NCI-H748 (cell line): ENCODE data around the gene LDLR.

Source experiments
- DNase-seq: peaks from one replicate; lab custom pipeline; 2025; ENCODE audit not compliant: unreplicated experiment; lab: John Stamatoyannopoulos, UW

The LDLR gene

DNA sequence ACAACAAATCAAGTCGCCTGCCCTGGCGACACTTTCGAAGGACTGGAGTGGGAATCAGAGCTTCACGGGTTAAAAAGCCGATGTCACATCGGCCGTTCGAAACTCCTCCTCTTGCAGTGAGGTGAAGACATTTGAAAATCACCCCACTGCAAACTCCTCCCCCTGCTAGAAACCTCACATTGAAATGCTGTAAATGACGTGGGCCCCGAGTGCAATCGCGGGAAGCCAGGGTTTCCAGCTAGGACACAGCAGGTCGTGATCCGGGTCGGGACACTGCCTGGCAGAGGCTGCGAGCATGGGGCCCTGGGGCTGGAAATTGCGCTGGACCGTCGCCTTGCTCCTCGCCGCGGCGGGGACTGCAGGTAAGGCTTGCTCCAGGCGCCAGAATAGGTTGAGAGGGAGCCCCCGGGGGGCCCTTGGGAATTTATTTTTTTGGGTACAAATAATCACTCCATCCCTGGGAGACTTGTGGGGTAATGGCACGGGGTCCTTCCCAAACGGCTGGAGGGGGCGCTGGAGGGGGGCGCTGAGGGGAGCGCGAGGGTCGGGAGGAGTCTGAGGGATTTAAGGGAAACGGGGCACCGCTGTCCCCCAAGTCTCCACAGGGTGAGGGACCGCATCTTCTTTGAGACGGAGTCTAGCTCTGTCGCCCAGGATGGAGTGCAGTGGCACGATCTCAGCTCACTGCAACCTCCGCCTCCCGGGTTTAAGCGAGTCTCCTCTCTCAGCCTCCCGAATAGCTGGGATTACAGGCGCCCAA lies at the start of gene LDLR:
Gene LDLR, plus strand, starts transcription at position 210 of the 760 bp plus-strand sequence. Its CDS starts 86 bp downstream, at position 296.
- DNase-seq, result peak; percentile 92

DNA sequence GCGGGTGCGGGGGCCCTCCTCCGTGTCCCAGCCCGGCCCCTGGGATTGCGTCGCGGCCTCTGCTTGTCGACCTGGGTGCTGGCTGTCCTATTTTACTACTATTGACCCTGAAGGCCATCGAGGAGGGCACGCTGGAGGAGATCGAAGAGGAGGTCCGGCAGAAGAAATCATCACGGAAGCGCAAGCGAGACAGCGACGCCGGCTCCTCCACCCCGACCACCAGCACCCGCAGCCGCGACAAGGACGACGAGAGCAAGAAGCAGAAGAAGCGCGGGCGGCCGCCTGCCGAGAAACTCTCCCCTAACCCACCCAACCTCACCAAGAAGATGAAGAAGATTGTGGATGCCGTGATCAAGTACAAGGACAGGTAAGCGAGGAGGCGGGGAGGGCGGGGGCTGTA lies 48.1 kb upstream of the LDLR start:
- no peak for DNase-seq

DNA sequence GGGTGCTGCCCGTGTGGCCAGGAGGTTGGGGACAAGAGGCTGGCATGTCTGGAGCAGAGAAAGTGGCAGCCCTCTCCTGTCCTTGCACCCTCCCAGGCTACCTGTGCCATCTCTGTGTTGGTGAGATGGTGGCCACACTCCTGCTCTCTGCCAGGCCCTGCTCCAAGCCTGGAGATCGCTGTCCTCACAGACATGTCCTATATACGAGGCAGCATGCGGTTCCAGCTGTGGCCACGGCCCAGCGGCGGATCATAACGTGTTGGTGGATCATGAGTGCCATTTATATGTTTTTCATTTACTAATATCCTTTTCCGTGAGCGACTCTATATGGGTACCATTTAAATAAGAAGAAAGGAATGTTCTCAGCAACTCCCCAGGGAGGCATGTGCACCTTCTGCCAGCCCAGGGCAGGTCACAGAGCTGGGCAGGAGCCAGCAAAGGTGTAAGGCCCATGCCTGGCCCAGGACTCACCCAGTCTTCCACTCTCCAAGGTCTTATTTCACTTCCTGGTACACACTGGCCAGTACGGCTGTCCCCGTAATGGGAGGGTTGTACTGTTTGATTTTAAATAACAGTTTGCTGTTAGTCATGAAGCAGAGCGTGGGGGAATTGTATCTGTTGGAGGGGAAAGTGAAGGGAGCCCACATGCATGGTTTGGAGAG lies 47.2 kb upstream of the LDLR start:
- no peak for DNase-seq

DNA sequence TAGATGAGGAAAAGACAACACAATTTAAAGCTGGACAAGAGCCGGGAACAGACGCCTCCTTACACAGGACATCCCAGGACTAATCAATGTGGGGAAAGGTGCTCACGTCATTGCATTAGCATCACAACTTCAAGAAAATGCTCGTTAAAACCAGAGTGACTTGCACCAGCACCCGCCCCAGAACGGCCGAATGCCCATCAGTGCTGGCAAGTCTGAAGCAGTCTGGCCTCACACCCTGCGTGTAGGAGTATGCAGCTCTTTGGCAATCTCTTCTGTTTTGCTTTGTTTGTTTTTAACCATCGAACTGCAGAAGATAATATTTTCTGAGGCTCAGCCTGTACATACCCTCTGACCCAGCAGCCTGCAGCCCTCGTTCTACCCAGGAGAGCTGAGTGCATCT lies 44.8 kb upstream of the LDLR start:
- DNase-seq, result no peak

DNA sequence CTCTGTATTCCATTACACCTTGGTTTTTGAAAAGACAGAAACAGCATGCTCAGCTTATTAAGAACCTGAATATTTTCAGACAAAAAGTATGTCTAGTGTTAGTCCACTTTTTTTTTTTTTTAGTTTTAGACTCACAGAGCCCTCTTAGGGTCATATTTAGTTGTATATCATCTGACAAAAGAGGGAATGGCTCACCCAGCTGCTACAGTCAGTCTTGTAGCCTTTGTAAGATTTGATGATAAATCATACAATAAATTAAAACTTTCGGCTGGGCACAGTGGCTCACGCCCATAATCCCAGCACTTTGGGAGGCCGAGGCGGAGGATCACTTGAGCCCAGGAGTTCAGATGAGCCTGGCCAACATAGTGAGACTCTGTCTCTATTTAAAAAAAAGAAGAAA lies 43.7 kb upstream of the LDLR start:
- DNase-seq, result no peak

DNA sequence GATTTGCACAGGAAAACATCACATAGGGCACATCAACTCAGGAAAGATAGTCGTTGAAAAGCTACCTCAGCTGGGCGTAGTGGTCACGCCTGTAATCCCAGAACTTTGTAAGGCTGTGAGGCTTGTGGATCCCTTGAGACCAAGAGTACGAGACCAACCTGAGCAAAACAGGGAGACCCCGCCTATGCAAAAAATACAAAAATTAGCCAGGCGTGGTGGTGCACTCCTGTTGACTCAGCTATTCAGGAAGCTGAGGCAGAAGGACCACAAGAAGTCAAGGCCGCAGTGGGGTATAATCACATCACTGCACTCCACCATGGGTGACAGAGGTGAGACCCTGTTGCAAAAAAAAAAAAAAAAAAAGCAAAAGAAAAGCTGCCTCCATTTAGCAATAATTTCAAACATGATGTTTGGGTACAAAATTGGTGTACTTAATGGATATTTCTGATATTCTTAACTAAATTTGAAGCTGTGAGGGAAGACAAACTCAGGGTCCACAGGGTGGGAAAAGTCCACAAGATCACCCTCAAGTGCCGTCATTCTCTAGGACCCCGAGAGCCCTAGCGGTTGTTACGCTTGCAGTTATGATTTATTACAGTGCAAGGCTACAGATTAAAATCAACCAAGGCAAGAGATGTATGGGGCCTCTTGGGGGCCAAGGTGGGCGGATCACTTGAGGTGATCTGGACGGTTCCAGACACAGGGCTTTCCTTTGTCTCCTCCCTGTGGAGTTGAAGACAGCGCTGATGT lies 42.5 kb upstream of the LDLR start:
- no peak for DNase-seq

DNA sequence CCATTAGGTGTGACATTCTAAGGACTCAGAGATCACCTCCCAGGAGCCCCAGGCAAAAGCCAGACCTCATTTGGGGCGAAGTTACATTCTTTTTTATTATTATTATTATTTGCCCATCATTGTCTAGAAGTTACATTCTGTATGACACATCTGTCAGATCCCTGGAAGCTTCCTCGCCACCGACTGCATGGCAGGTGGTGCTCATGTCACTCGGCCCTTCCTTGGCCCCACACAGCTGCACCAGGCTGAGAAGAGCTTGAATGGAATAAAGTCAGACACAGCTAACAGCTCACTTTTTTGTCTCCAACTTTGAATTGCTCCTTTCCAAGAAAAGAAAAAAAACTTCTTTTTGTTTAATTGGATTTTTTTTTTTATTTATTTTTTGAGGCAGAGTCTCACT lies 41.4 kb upstream of the LDLR start:
- DNase-seq, result no peak

DNA sequence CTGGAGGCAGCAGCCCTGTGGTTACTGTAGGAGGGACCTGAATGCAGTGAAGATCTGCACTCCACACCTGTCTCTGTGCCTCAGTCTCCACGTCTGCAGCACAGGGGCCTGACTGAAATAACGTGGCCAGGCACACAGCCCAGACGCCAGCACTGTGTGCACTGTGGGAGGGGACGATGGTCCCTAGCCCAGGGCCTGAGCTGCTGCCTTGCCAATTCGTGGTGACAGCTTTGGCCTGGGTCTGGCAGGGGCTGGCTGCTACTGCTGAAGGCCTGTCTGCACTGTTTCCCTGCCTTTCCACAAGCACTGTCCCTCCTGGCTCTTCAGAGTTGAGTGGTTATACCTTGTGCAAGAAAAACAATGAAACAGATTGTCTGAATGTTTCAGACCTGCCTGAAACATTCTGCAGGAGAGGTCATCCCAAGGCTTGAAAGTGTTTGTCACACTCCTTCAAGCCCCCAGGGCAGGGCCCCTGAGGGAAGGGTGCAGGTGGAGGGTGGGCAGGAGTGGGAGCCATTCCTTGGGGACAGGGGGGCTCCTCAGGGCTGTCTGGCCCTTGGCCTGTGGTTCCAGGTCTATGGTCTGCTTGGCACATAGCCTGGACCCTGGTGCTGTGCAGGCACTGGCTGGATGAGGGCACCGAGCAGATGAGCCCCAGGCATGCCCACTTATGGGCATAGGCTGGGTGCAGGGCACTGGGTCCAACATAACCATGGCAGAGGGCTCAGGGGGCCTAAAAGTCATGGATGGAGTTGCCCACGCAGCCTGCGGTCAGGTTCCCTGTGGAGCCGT lies 38.7 kb upstream of the LDLR start:
- DNase-seq, result no peak

DNA sequence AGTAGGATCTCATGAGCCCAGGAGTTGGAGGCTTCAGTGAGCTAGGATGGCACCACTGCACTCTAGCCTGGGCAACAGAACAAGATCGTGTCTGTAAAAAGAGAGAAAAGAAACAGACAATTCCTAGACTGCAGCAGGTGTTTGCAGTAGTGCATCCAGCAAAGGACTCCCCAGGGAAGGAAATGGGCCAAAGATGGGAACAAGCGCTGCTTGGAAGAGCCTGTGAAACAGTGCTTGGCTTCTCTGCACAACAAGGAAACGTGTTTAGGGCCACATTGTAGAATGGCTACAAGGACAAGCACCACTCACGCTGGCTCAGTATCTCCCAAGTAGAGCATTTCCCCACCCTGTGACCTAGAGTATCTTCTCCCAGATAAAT lies 35.5 kb upstream of the LDLR start:
- DNase-seq, result no peak

DNA sequence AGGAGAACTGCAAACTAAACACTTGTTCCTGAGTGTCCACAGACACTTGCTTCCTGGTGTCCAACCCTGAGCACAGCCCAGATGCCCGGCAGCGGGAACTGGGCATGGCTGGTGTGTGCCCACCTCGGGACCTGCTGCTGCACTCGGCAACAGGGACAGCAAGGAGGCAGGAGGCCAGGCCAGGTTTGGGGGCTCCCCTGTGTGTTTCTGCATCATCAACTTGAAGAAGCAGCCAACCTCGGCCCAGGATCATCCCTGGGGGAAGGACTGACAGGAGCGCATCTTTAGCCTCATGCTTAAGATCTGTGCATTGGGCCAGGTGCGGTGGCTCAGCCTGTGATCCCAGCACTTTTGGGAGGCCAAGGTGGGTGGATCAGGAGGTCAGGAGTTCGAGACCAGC lies 35.1 kb upstream of the LDLR start:
- no peak for DNase-seq

DNA sequence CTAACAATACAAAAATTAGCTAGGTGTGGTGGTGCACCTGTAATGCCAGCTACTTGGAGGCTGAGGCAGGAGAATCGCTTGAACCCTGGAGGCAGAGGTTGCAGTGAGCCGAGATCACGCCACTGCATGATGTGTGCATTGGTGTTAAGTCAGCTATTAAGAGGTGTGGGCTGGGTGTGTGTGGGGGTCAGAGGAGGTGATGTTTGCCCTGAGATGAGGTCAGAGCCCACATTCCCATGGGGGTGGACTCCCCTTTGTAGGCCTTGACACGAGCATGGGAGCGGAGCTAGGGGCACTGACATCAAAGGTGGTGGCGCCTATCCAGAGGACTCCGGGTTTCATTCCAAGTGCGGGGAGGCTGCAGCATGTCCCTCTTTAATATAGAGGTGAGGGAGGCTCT lies 34.6 kb upstream of the LDLR start:
- no peak for DNase-seq

DNA sequence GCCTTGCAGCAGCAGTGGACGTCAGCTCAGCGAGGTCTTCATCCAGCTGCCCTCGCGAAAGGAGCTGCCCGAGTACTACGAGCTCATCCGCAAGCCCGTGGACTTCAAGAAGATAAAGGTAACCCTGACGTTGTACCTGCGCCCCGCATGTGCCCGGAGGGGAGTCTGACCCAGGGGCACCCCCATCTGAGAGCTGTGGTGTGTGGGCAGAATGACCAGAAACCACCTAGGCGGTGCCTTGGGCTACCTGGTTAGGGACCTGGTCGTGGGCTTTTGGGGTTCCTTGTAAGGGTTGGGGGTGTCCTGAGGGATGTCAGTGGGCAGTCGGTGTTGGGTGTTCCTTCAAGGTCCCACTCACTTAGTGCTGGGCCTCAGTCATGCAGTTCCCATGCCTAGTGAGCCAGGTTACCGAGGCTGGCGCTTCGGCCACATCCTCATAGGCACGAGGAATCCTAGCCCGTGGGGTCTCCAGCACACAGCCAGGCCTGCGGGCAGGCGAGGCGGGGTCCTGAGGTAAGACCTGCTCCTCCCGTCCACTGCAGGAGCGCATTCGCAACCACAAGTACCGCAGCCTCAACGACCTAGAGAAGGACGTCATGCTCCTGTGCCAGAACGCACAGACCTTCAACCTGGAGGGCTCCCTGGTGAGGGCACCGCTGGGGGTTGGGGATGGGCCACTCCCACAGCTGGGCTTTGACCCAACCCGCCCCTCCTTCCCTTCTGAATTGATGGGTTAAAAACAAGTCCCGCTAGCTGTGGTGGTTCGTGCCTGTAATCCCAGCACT lies 30.8 kb upstream of the LDLR start:
- no peak for DNase-seq

DNA sequence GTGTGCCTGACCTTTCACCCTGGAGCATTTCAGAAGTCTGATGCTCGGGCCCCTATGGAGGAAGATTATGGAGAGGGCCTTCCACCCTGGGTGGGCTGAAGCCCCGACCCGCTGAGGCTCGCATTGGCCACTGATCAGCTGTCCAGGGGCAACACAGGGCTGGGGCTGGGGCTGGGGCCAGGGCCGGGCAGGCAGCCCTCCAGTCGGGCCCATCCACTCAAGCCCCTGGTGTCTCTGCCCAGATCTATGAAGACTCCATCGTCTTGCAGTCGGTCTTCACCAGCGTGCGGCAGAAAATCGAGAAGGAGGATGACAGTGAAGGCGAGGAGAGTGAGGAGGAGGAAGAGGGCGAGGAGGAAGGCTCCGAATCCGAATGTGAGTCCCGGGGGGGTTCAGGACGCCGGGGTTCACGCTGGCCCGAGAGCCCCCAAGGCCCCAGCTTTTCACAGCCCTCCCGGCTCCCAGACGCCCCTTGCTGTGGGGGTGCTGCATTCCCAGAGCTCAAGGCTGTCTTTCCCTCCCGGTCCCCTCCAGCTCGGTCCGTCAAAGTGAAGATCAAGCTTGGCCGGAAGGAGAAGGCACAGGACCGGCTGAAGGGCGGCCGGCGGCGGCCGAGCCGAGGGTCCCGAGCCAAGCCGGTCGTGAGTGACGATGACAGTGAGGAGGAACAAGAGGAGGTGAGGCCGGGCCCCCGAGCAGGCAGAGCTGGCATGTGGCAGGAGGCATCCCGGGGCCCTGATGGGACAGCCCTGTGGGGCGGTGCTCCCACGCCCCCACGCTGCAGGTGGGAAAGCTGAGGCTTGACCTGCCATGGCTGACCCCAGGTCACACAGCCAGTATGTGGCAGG lies 29.5 kb upstream of the LDLR start:
- no peak for DNase-seq

DNA sequence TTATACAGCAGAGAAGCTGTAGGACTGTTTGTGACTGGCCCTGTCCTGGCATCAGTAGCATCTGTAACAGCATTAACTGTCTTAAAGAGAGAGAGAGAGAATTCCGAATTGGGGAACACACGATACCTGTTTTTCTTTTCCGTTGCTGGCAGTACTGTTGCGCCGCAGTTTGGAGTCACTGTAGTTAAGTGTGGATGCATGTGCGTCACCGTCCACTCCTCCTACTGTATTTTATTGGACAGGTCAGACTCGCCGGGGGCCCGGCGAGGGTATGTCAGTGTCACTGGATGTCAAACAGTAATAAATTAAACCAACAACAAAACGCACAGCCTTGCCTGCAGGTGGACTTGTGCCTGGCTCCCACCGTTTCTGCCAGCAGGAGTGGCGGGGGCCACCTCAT lies 27.3 kb upstream of the LDLR start:
- no peak for DNase-seq

DNA sequence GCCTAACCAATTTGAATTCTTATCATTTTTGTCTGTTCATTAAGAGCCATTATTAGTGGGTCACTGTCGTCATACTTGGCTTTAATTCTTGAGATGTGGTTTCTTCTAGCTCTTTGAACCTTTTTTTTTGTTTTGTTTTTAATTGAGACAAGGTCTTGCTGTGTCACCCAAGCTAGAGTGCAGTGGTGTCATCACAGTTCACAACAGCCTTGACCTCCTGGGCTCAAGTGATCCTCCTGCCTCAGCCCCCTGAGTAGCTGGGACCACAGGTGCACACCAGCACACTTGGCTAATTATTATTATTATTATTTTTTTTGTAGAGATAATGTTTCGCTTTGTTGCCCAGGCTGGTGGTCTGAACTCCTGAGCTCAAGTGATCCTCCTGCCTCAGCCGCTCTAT lies 25.8 kb upstream of the LDLR start:
- DNase-seq, result no peak

DNA sequence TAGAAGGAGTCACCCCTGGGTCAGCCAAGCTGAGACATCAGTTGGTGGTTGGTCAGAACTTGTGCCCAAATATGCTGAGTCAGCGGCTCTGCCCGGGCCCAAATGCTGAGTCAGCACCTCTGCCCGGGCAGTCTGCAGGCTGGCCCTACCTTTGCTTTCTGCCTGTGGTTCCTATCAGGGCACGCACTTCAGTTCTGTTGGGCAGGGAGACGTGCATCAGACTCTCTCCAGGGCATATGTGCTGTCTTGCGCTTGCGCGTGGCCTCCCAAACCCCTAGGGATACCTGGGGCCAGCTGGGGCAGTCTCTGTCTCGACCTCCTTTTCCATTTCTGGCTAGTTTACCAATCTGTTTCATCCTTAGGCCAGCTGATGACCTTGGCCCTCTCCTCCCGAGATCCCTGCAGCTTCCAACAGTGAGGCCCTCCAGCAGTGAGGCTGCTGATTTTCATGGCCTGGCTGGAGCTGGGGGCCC lies 24.4 kb upstream of the LDLR start:
- no peak for DNase-seq

DNA sequence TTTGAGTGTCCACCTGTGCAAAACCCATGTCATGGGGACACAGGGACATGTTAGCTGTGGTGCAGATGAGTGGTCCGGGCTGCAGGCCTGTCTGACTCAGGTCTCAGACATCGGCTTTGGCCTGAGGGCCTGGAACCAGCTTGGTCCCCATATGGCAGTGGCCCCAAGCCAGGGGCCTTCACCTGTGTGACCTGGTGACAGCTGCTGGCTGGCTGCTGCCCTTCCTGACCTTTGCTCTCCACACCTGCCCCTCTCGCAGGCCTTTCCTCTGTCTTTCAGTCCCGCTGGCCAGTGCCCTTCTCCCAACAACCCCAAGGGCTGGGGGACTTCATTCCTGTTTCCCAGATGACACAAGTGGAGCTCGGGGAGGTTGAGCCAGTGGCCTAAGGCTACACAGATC lies 22.9 kb upstream of the LDLR start:
- DNase-seq, result no peak

DNA sequence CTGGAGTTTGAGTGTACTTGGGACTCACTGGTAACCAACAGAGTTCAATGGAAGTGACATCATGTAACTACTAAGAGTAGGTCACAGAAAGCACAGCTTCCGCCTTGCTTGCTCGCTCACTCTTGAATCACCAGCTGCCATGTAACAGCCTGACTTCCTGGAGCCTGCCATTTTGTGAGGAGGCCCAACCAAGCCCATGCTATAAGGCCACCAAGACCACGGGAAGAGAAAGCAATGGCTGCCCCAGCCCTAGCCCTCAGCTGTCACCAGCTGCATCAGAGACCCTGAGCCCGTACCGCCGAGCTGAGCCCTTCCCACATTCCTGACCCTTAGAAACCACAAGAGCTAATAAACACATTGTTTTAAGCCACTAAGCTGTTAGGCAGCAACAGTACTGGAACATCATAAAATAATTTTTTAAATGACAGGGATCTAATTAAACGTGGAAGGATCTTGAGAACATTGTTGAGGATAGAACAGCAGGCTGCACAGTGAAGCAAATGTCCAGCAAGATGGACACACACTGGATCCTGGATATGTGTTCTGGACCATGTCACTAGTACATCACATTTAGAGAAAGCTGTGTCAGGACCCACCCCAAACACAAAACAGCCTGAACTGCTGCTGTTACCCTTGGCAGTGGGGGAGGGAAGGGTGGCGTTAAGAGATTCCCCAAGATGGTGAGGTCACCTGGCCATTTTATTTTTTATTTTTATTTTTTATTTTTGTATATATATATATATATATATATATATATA lies 21.7 kb upstream of the LDLR start:
- DNase-seq, result no peak

DNA sequence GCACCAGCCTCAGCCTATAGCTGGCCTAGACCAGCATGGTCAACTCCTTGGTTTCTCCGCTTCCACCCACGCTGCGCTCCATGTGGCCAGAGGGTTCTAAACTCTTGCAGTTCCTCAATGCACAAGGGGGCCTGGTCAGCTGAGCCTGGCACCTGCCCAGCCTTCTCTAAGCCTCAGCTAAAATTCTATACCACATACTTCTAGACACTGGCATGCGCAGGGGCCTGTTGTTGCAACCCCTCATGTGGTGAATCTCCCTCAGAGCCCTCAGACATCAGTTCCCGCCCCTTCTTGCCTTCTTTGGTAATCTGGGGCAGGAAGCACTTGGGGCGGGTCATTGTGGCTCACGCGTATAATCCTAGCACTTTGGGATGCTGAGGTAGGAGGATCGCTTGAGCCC lies 19.7 kb upstream of the LDLR start:
- no peak for DNase-seq
